Gastrocnemius medialis (tissue), 4 donors: Measurements from ENCODE around the gene CEP170B.

Experiments
- POLR2A ChIP-seq, 2 donors: fragments of 450-650 bp; IDR thresholded peaks; one replicate each; pipeline ENCODE4 v1.6.1; 2017; ENCODE audit warnings: antibody characterized with exemption in 2 of 2, mild to moderate bottlenecking in 2 of 2, moderate library complexity in 2 of 2
- TF ChIP-seq, protein P1 (sequence below), 5 experiments: fragments of 450-650 bp in 3 of 5; fragments of 200-600 bp in 2 of 5; sonication (generic) in 2 of 5; IDR thresholded peaks in 4 of 5; conservative IDR thresholded peaks in 1 of 5; 1 replicate in 4 of 5; 2 replicates in 1 of 5; pipeline ENCODE4 v1.5.1; 2016 to 2019; ENCODE audit warnings: antibody characterized with exemption in 5 of 5, mild to moderate bottlenecking in 3 of 5, moderate library complexity in 3 of 5

DNA sequence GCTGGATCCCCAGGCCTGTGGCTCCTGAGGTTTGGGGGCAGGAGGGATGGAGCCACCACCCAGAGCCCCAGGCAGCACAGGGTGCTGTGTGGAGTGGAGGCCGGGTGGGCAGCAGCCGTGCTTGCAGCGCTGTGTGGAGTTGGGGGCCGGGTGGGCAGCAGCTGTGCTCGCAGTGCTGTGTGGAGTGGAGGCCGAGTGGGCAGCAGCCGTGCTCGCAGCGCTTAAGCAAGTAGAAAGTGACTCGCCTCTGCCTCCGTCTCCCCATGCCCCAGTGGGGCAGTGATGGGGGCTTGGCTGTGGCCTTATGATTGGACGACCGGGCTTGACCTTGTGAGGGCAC lies 10.3 kb downstream of the CEP170B start:
- TF ChIP-seq, protein P1, sequence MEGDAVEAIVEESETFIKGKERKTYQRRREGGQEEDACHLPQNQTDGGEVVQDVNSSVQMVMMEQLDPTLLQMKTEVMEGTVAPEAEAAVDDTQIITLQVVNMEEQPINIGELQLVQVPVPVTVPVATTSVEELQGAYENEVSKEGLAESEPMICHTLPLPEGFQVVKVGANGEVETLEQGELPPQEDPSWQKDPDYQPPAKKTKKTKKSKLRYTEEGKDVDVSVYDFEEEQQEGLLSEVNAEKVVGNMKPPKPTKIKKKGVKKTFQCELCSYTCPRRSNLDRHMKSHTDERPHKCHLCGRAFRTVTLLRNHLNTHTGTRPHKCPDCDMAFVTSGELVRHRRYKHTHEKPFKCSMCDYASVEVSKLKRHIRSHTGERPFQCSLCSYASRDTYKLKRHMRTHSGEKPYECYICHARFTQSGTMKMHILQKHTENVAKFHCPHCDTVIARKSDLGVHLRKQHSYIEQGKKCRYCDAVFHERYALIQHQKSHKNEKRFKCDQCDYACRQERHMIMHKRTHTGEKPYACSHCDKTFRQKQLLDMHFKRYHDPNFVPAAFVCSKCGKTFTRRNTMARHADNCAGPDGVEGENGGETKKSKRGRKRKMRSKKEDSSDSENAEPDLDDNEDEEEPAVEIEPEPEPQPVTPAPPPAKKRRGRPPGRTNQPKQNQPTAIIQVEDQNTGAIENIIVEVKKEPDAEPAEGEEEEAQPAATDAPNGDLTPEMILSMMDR (IDR thresholded peaks at IDR 0.05 in 4 of 5, conservative IDR thresholded peaks at IDR 0.05 in 1 of 5), result no peak
- TF ChIP-seq POLR2A (IDR thresholded peaks at IDR 0.05), result no peak
